NOMO-1 (cell line): ENCODE results near the gene CDK11B.
"Not testable (repeated sequence)": the region's sequence is repeated elsewhere in the genome, so short reads cannot be mapped to it uniquely, and the experiment has no call there.

ENCODE experiments used
- DNase-seq, 2 experiments: peaks; one replicate each; lab custom pipeline; 2025; ENCODE audit not compliant: unreplicated experiment in 2 of 2; lab: John Stamatoyannopoulos, UW

The CDK11B gene

GRCh38 chr1:1662830-1663560 lies 4.2 kb upstream of the CDK11B start:
- not testable (repeated sequence) for DNase-seq

- DNase-seq, result not testable (repeated sequence)
These were observed 3.6 kb upstream of the CDK11B start for GRCh38 chr1:1662392-1662791.

- not testable (repeated sequence) for DNase-seq
These were observed 10.5 kb downstream of the CDK11B start for GRCh38 chr1:1648265-1648664.

GRCh38 chr1:1647567-1648241 lies 11.1 kb downstream of the CDK11B start:
- not testable (repeated sequence) for DNase-seq

- not testable (repeated sequence) for DNase-seq
These were observed 12.5 kb downstream of the CDK11B start for GRCh38 chr1:1646326-1646725.

- DNase-seq, result not testable (repeated sequence)
These were observed 17.9 kb downstream of the CDK11B start for GRCh38 chr1:1640711-1641461.

- DNase-seq, result not testable (repeated sequence)
These were observed 18.7 kb downstream of the CDK11B start for GRCh38 chr1:1640081-1640480.

GRCh38 chr1:1639368-1639767 lies 19.4 kb downstream of the CDK11B start:
- not testable (repeated sequence) for DNase-seq

GRCh38 chr1:1638528-1638927 lies 20.3 kb downstream of the CDK11B start:
- DNase-seq, result not testable (repeated sequence)

GRCh38 chr1:1637479-1637875 lies 21.3 kb downstream of the CDK11B start:
- not testable (repeated sequence) for DNase-seq

GRCh38 chr1:1636621-1637478 lies 22.0 kb downstream of the CDK11B start:
- DNase-seq, result not testable (repeated sequence)

GRCh38 chr1:1634613-1635012 lies 24.2 kb downstream of the CDK11B start:
- not testable (repeated sequence) for DNase-seq

GRCh38 chr1:1633409-1633808 lies 25.4 kb downstream of the CDK11B start:
- DNase-seq, result not testable (repeated sequence)

GRCh38 chr1:1631782-1632420 lies 26.9 kb downstream of the CDK11B start, which contains the start of gene MMP23B:
Gene MMP23B, plus strand, starts transcription at chr1:1632173. Its CDS starts 46 bp downstream, at chr1:1632219.
- DNase-seq, result no peak

GRCh38 chr1:1630965-1631781 lies 27.6 kb downstream of the CDK11B start:
- DNase-seq, result no peak

GRCh38 chr1:1630191-1630964 lies 28.4 kb downstream of the CDK11B start:
- DNase-seq, result no peak

GRCh38 chr1:1629430-1630190 lies 29.2 kb downstream of the CDK11B start:
- DNase-seq, result no peak
